SK-N-SH (cell line): ENCODE measurements around the gene RBM33.

ENCODE experiments used
- CHD2 ChIP-seq: fragments of 150-350 bp; IDR thresholded peaks from 2 replicates; pipeline ENCODE4 v1.6.1; 2018; ENCODE audit warnings: low read length; ENCODE audit not compliant: partially characterized antibody
- CTCF ChIP-seq: fragments of 200-600 bp; sonication (generic); IDR thresholded peaks from 2 replicates; pipeline ENCODE4 v1.6.1; 2017; ENCODE audit warnings: antibody characterized with exemption, mild to moderate bottlenecking, moderate library complexity
- EP300 ChIP-seq, 2 experiments: IDR thresholded peaks; 2 replicates each; pipeline versions ENCODE4 v1.4.0 to v1.6.1; 2012; ENCODE audit warnings: borderline replicate concordance in 1 of 2, low read depth in 1 of 2, low read length in 1 of 2
- NRF1 ChIP-seq: IDR thresholded peaks from 2 replicates; pipeline ENCODE4 v1.6.1; 2012; ENCODE audit warnings: low read depth, mild to moderate bottlenecking, low read length
- POLR2AphosphoS5 ChIP-seq: IDR thresholded peaks from 2 replicates; pipeline ENCODE4 v1.6.1; 2012; ENCODE audit warnings: low read depth, low read length
- TAF1 ChIP-seq: IDR thresholded peaks from 2 replicates; pipeline ENCODE4 v1.6.1; 2012; ENCODE audit warnings: low read depth, mild to moderate bottlenecking, low read length, moderate library complexity, borderline replicate concordance
- USF1 ChIP-seq: IDR thresholded peaks from 2 replicates; pipeline ENCODE4 v1.4.0; 2012; ENCODE audit warnings: low read depth, borderline replicate concordance

- TF ChIP-seq NRF1, result no peak
- TF ChIP-seq CTCF, result no peak
- no peak for TF ChIP-seq CHD2
- no peak for TF ChIP-seq EP300 (IDR thresholded peaks at IDR 0.05; ENCODE audit: borderline replicate concordance in 1 of 2, low read depth in 1 of 2, low read length in 1 of 2)
- no peak for TF ChIP-seq TAF1
- no peak for TF ChIP-seq POLR2AphosphoS5
- no peak for TF ChIP-seq USF1
Measured at GRCh38 chr7:155737590-155737989, 93.1 kb downstream of the RBM33 start.
